Measurements from ENCODE around the gene FAM135A.

Gene FAM135A

GRCh38 chr6:70413114-70413991 lies at the start of gene FAM135A:
TSS of gene FAM135A (plus strand) at chr6:70413508. CDS start at chr6:70428343, 14,835 bp downstream.
- DNase-seq, result peak; percentile 92

- no peak for DNase-seq
These were observed 49.4 kb upstream of the FAM135A start for GRCh38 chr6:70363741-70364493.

GRCh38 chr6:70369332-70369950 lies 43.9 kb upstream of the FAM135A start:
- peak; percentile 49 for DNase-seq

DNA sequence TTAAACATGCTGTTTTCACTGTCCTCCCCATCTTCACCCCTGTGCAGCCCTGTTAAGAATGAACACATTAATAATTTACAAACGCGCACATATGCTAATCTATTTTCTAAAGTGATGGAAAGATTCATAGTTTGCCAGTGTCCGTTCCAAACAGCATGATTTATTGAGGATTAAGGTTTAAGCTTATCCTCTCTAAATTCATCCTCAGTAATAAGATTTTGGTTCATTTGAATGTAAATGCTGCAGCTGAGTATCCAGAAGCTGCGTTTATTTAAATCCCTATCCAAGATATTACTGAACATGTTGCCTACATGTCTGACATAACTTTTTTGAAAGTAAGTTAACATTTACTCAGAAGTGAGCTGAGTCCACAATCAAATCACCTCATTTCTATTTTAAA lies 42.8 kb upstream of the FAM135A start:
- no peak for DNase-seq

DNA sequence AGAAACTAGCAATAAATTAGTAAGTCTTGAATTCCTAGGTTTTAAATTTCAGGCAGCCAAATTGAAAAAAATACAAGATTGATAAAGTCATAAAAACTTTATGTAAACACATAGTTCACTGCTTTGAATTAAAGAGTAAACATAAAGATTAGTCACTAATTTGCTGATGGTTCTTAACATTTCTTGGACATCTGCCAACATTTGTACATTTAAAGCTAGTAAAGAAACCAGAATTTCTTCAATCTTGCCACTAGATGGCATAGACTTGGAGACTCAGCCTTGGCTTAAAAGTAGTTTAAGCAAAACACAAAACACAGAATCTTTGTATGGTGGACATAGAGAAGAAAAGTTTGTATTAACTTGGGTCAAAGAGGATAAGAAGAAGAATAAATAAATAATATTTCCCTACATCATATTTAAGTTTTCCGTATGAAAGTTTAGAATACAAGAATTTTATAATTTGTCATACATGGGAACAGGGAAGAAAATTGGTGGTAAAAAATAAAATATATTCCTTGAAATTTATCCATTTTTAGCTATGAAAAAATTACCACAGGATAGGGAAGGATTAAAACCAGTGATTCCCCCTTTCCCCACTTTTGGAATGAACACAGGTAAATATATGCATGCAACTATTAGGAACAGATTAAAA lies 41.7 kb upstream of the FAM135A start:
- DNase-seq, result no peak

GRCh38 chr6:70375166-70375565 lies 38.1 kb upstream of the FAM135A start:
- no peak for DNase-seq

- no peak for DNase-seq
These were observed 37.4 kb upstream of the FAM135A start for GRCh38 chr6:70375882-70376281.

- no peak for DNase-seq
These were observed 36.7 kb upstream of the FAM135A start for GRCh38 chr6:70376628-70377027.

DNA sequence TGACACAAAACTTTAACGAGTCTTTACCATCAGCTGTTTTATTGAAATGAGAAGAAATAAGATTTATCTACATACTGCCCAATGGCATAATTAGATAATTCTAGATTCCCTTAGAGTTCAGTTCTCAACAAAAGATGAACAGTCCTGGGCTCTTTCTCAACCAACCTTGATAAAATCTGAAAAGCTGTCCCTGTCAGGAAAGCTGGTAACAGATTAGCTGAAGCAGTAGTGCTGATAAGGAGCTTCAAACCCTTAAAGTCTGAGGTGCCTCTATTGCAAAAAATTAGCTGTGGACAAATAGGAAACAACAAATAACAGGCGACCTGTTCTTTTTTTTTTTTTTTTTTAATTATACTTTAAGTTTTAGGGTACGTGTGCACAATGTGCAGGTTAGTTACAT lies 35.9 kb upstream of the FAM135A start:
- DNase-seq, result no peak

GRCh38 chr6:70379473-70380013 lies 33.8 kb upstream of the FAM135A start:
- no peak for DNase-seq

DNA sequence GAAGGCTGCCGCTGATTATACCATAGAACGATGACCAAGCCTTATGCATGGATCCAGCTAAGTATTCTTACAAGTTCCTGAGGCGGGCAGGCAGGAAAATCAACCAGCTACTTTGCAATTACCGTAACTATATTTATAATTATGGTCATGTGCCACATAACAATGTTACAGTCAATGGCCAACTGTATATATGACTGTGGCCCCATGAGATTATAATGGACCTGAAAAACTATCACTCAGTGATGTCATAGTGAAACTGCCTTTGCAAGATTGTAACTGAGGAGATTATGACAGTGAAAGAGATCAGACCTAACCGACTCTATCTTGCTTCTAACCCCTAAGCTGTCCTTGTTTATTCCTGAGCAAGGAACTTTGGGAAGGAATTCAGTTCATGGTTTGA lies 33.1 kb upstream of the FAM135A start:
- no peak for DNase-seq

GRCh38 chr6:70380771-70381416 lies 32.4 kb upstream of the FAM135A start:
- DNase-seq, result no peak

GRCh38 chr6:70381417-70381782 lies 31.9 kb upstream of the FAM135A start:
- no peak for DNase-seq

GRCh38 chr6:70385901-70386300 lies 27.4 kb upstream of the FAM135A start:
- no peak for DNase-seq

- no peak for DNase-seq
These were observed 24.5 kb upstream of the FAM135A start for GRCh38 chr6:70388814-70389213.

DNA sequence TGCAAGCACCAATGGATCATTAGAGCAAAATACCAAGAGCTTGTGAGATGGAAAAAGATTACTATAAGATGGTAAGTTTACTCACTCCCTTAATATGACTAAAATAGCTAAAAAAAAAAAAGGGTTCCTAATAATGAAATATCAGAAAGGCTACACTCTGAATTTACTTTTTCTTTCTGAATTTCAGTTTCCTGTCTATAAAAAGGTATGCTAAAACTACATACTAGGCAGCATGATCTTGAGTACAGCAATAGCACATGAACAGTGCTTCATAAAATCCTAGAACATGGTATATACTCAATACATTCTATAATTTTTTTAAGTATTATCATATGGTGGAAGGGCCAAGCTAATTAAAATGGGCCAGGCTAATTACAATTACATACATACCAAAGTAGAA lies 24.0 kb upstream of the FAM135A start:
- no peak for DNase-seq

DNA sequence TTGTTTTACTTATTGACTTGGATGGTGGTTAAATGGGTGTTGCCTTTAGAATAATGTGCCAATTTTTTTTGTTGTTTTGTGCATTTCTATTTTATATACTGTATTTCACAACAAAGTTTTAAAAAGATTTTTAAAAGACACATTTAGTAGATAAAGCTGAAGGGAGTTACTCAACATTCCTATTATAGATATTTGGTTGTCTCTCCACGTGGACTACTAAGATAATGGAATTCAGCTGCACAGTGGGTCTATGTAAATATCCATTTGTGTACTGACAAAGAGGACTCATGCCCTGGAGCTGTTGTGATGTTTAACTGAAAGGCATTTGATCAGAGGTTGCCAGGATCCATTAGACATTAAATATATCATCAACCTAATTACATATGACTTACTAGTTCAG lies 23.2 kb upstream of the FAM135A start:
- no peak for DNase-seq

DNA sequence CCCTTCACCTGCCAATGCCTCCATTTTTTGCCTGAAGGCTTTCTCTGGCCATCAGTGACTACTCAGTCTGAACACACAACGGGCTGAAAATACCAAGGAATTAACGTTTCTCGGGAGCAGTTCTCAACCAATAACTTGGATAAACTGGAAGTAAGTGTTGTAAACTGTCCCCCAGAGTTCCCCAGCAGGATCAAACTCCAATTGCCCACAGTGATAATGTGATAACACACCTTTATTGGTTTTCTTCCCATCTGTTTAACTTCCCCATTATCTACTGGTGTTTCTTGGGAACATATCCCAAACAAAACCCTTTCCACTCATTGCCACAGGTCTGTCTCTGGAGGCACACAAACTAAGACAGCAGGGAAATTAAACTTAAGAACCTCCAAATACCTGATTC lies 21.8 kb upstream of the FAM135A start:
- DNase-seq, result no peak

DNA sequence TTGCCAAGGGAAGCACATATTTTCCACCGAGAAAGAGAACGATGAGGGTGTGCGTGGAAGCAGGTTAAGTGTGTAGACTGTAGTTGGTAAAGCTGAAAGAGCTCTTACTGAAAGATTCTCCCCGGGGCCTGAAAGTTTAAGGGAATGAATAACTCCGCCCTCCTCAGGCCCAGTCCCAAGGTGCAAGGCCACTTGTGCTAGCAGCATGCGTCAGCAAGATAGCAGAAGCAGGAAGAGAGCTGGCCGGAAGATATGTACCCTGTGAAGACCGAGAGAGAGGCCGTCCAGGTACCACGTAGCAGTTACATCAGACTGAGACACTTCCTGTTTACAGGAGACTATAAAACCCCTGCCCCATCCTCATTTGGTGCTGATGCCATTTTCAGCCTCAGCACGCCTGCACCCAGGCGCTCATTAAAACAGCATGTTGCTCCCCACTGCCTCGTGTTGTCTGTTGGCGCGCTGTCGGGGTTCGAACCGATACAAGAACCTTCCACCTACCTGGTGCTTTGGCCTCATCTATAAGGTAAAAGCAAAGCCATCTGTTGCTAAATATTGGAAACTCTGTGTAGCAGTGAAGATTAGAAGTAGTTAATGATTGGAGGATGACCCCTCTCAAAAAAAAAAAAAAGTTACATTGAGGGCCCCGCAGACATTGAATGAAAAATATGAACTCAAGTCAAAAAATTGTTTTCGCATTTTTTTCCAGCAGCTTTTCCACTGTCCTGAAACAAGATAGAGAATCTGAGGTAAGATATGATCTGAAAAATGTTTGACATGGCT lies 18.6 kb upstream of the FAM135A start:
- no peak for DNase-seq

GRCh38 chr6:70395301-70395672 lies 18.0 kb upstream of the FAM135A start:
- DNase-seq, result no peak

DNA sequence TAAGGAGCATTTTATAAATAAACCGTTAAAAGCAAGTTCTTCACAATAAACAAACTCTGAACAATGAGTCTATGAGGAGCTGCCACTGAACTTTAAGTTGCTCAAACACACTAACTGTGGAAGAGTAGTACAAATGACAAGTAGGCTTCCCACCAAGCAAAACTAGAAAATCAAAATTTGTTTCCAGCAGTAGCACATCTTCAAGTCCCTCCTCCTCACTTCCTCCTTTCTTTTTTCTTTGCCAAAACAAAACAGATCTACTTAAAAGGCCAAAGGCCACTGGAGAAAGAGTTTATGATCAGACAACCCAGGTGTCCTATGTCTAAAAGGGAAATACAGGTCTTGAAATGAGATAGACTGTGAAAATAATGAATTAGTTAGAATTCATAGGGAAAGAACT lies 17.1 kb upstream of the FAM135A start:
- DNase-seq, result no peak

All from activated T-cell treated with anti-CD3 and anti-CD28 coated beads for 4 hours (primary cell).